Mammary epithelial cell (primary cell): ENCODE results near the gene FOXN3.

Experiments
- CTCF ChIP-seq, 2 donors: IDR thresholded peaks in 1 of 2; conservative IDR thresholded peaks in 1 of 2; 2 replicates each; pipeline ENCODE4 v1.5.1; 2011 to 2012; ENCODE audit warnings: inconsistent platforms in 2 of 2, low read length in 2 of 2, mild to moderate bottlenecking in 2 of 2, control low read depth in 1 of 2, low read depth in 1 of 2; ENCODE audit not compliant: insufficient read depth in 1 of 2; ENCODE audit errors: extremely low read depth in 1 of 2
- EZH2 ChIP-seq: IDR thresholded peaks from 2 replicates; pipeline ENCODE4 v1.6.1; 2012; ENCODE audit warnings: low read length, inconsistent platforms, borderline replicate concordance

GRCh38 chr14:89236851-89237250 is 180.2 kb downstream of the FOXN3 start:
- TF ChIP-seq CTCF (conservative IDR thresholded peaks at IDR 0.05 in 1 of 2, IDR thresholded peaks at IDR 0.05 in 1 of 2; ENCODE audit: extremely low read depth in 1 of 2, insufficient read depth in 1 of 2, low read depth in 1 of 2, low read length in 2 of 2), result no peak
- TF ChIP-seq EZH2, result no peak
